Neural cell (in vitro differentiated cells): Measurements from ENCODE around the gene LRRC71. TPM values are rescaled to one million over a fixed set of nuclear protein-coding genes. Genes with fewer than 3 reads are reported as not detected.

Source experiments
- H2AFZ ChIP-seq: fragments of 200-600, 300-800 bp; sonication (generic), shearing (Covaris generic); 2 replicates; pipeline ENCODE4 v1.6.0; 2014; ENCODE audit warnings: low read depth, mild to moderate bottlenecking, antibody characterized with exemption, low read length, moderate library complexity
- H3F3A ChIP-seq: fragments of 200-600 bp; shearing (Covaris generic); 2 replicates; pipeline ENCODE4 v1.6.1; 2016; ENCODE audit warnings: mild to moderate bottlenecking, moderate library complexity, mixed read lengths, antibody characterized with exemption, low read length; ENCODE audit not compliant: insufficient read depth, poor library complexity, severe bottlenecking
- H3K27ac ChIP-seq: fragments of 200-600, 300-800 bp; sonication (generic), shearing (Covaris generic); 2 replicates; pipeline ENCODE4 v1.5.1; 2014; ENCODE audit warnings: mild to moderate bottlenecking, low read length, moderate library complexity
- H3K27me3 ChIP-seq: fragments of 300-800, 200-600 bp; sonication (generic), shearing (Covaris generic); 2 replicates; pipeline ENCODE4 v1.6.0; 2014; ENCODE audit warnings: mild to moderate bottlenecking, low read depth, low read length, moderate library complexity; ENCODE audit not compliant: insufficient read depth
- H3K36me3 ChIP-seq: fragments of 300-800, 200-600 bp; sonication (generic), shearing (Covaris generic); 2 replicates; pipeline ENCODE4 v1.5.1; 2014; ENCODE audit warnings: mild to moderate bottlenecking, antibody characterized with exemption, low read length, moderate library complexity; ENCODE audit not compliant: insufficient read depth
- H3K4me2 ChIP-seq: fragments of 300-800, 200-600 bp; sonication (generic), shearing (Covaris generic); 2 replicates; pipeline ENCODE4 v1.6.0; 2014; ENCODE audit warnings: mild to moderate bottlenecking, low read length
- H3K4me3 ChIP-seq: fragments of 300-800, 200-600 bp; sonication (generic), shearing (Covaris generic); 2 replicates; pipeline ENCODE4 v1.5.1; 2014; ENCODE audit warnings: mild to moderate bottlenecking, low read length, moderate library complexity
- H3K79me2 ChIP-seq: fragments of 200-600 bp; shearing (Covaris generic); replicated peaks from 2 replicates; pipeline ENCODE4 v1.6.0; 2014; ENCODE audit warnings: mild to moderate bottlenecking, low read length, moderate library complexity; ENCODE audit not compliant: insufficient read depth
- H3K9ac ChIP-seq: fragments of 300-800, 200-600 bp; sonication (generic), shearing (Covaris generic); 2 replicates; pipeline ENCODE4 v1.6.1; 2016; ENCODE audit warnings: mild to moderate bottlenecking, low read length, mixed read lengths
- H3K9me2 ChIP-seq: fragments of 200-600 bp; shearing (Covaris generic); 2 replicates; pipeline ENCODE4 v1.6.1; 2016; ENCODE audit warnings: mild to moderate bottlenecking, low read length, mixed read lengths; ENCODE audit not compliant: insufficient read depth
- H3K9me3 ChIP-seq: fragments of 200-600, 300-800 bp; sonication (generic), shearing (Covaris generic); 2 replicates; pipeline ENCODE4 v1.6.1; 2016; ENCODE audit warnings: mild to moderate bottlenecking, mixed run types, low read length, moderate library complexity, mixed read lengths
- H4K20me1 ChIP-seq: fragments of 200-600 bp; shearing (Covaris generic); 2 replicates; pipeline ENCODE4 v1.6.1; 2016; ENCODE audit warnings: mild to moderate bottlenecking, mixed run types; ENCODE audit not compliant: insufficient read depth
- CTCF ChIP-seq: fragments of 450-650 bp; IDR thresholded peaks from 2 replicates; pipeline ENCODE4 v1.5.1; 2014; ENCODE audit warnings: antibody characterized with exemption, mild to moderate bottlenecking, moderate library complexity; ENCODE audit not compliant: poor library complexity, severe bottlenecking
- EP300 ChIP-seq: fragments of 450-650 bp; conservative IDR thresholded peaks from 2 replicates; pipeline ENCODE4 v1.6.1; 2014; ENCODE audit warnings: antibody characterized with exemption, mild to moderate bottlenecking, moderate library complexity; ENCODE audit not compliant: poor library complexity, severe bottlenecking
- EZH2 ChIP-seq: fragments of 200-600, 300-800 bp; shearing (Covaris generic), sonication (generic); IDR thresholded peaks from 2 replicates; pipeline ENCODE4 v1.6.1; 2014; ENCODE audit warnings: antibody characterized with exemption, low read length, borderline replicate concordance, mild to moderate bottlenecking; ENCODE audit not compliant: insufficient read depth, poor library complexity, severe bottlenecking
- MXI1 ChIP-seq: fragments of 450-650 bp; conservative IDR thresholded peaks from 2 replicates; pipeline ENCODE4 v1.6.1; 2014; ENCODE audit warnings: antibody characterized with exemption, mild to moderate bottlenecking; ENCODE audit not compliant: poor library complexity, severe bottlenecking
- POLR2AphosphoS5 ChIP-seq: IDR thresholded peaks from 2 replicates; pipeline ENCODE4 v1.6.1; 2012
- RAD21 ChIP-seq: fragments of 450-650 bp; conservative IDR thresholded peaks from 2 replicates; pipeline ENCODE4 v1.6.1; 2014; ENCODE audit warnings: antibody characterized with exemption, mild to moderate bottlenecking, moderate library complexity
- SMC3 ChIP-seq: fragments of 450-650 bp; conservative IDR thresholded peaks from 2 replicates; pipeline ENCODE4 v1.6.1; 2014; ENCODE audit warnings: antibody characterized with exemption, mild to moderate bottlenecking, moderate library complexity; ENCODE audit not compliant: poor library complexity
- TAF1 ChIP-seq: IDR thresholded peaks from 2 replicates; pipeline ENCODE4 v1.6.1; 2012; ENCODE audit warnings: low read depth
- polyA plus RNA-seq: library from polyadenylated mRNA; depleted of rRNA; stranded (reverse); fragments of >200 nt; gene quantifications from 2 replicates; pipeline ENCODE4 v1.2.3, GENCODE V29; 2014
- TF ChIP-seq, protein P1 (sequence below): IDR thresholded peaks from 2 replicates; pipeline ENCODE4 v1.6.1; 2012; ENCODE audit warnings: borderline replicate concordance

Gene LRRC71
- polyA plus RNA-seq, 1 donor from 2014 or later = not detected

GRCh38 chr1:156908541-156908940, 11.9 kb upstream of the LRRC71 start:
- Histone ChIP-seq H3K9ac (no peak overlapping the region), H3K4me3 (no peak overlapping the region), H3K27ac (no peak overlapping the region), H3K79me2 (no peaks in the 10 kb centered on the region), H3K27me3 (no peaks in the 10 kb centered on the region), H4K20me1 (no peaks in the 10 kb centered on the region), H3K9me2 (no peaks in the 10 kb centered on the region), H3K9me3 (no peaks in the 10 kb centered on the region), H3F3A (no peaks in the 10 kb centered on the region), H3K36me3 (no peaks in the 10 kb centered on the region), H2AFZ (no peak overlapping the region), H3K4me2 (no peak overlapping the region)
- no peak for TF ChIP-seq MXI1
- no peak for TF ChIP-seq SMC3
- no peak for TF ChIP-seq POLR2AphosphoS5
- no peak for TF ChIP-seq CTCF
- TF ChIP-seq EP300 = no peak
- no peak for TF ChIP-seq RAD21
- TF ChIP-seq TAF1 = no peak
- TF ChIP-seq, protein P1, sequence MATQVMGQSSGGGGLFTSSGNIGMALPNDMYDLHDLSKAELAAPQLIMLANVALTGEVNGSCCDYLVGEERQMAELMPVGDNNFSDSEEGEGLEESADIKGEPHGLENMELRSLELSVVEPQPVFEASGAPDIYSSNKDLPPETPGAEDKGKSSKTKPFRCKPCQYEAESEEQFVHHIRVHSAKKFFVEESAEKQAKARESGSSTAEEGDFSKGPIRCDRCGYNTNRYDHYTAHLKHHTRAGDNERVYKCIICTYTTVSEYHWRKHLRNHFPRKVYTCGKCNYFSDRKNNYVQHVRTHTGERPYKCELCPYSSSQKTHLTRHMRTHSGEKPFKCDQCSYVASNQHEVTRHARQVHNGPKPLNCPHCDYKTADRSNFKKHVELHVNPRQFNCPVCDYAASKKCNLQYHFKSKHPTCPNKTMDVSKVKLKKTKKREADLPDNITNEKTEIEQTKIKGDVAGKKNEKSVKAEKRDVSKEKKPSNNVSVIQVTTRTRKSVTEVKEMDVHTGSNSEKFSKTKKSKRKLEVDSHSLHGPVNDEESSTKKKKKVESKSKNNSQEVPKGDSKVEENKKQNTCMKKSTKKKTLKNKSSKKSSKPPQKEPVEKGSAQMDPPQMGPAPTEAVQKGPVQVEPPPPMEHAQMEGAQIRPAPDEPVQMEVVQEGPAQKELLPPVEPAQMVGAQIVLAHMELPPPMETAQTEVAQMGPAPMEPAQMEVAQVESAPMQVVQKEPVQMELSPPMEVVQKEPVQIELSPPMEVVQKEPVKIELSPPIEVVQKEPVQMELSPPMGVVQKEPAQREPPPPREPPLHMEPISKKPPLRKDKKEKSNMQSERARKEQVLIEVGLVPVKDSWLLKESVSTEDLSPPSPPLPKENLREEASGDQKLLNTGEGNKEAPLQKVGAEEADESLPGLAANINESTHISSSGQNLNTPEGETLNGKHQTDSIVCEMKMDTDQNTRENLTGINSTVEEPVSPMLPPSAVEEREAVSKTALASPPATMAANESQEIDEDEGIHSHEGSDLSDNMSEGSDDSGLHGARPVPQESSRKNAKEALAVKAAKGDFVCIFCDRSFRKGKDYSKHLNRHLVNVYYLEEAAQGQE = no peak
- no peak for TF ChIP-seq EZH2

- Histone ChIP-seq H3K79me2 (no peaks in the 10 kb centered on the region), H3K36me3 (no peaks in the 10 kb centered on the region), H3K27me3 (no peaks in the 10 kb centered on the region), H4K20me1 (no peaks in the 10 kb centered on the region), H2AFZ (no peak overlapping the region), H3K4me2 (no peak overlapping the region), H3K9ac (no peak overlapping the region), H3F3A (no peaks in the 10 kb centered on the region), H3K27ac (no peak overlapping the region), H3K9me3 (no peaks in the 10 kb centered on the region), H3K4me3 (no peak overlapping the region), H3K9me2 (no peaks in the 10 kb centered on the region)
- TF ChIP-seq EP300 (no peak), MXI1 (no peak), TAF1 (no peak), RAD21 (no peak), CTCF (no peak), POLR2AphosphoS5 (no peak), EZH2 (no peak), SMC3 (no peak)
- TF ChIP-seq, protein P1 = no peak
Observed at GRCh38 chr1:156908955-156909354, 11.5 kb upstream of the LRRC71 start.
